Left lung (tissue), 10 donors: ENCODE results near the gene HGS. TPM values are rescaled to one million over a fixed set of nuclear protein-coding genes. Genes with fewer than 3 reads are reported as not detected.
"Not testable (repeated sequence)": the region's sequence is repeated elsewhere in the genome, so short reads cannot be mapped to it uniquely, and the experiment has no call there.

Experiments
- ATAC-seq: fragments of 200-7000 bp; cut with Tn5 transposase; one replicate; pipeline ENCODE4 v1.9.1; 2020; ENCODE audit warnings: moderate library complexity
- DNase-seq, 4 donors: peaks; one replicate each; pipeline ENCODE4 v3.0.0-alpha.2; 2013 to 2020
- H3K27ac ChIP-seq, 2 donors: fragments of 200-600 bp; sonication (generic) in 1 of 2; one replicate each; pipeline versions ENCODE4 v1.5.0 to v1.8.0; 2020 to 2021
- H3K27me3 ChIP-seq, 2 donors: fragments of 200-600 bp; sonication (generic) in 1 of 2; one replicate each; pipeline versions ENCODE4 v1.5.0 to v1.8.0; 2020 to 2021
- H3K36me3 ChIP-seq, 2 donors: fragments of 200-600 bp; sonication (generic) in 1 of 2; one replicate each; pipeline versions ENCODE4 v1.5.0 to v1.8.0; 2020 to 2021
- H3K4me1 ChIP-seq, 2 donors: fragments of 200-600 bp; one replicate each; pipeline ENCODE4 v1.8.0; 2021
- H3K4me3 ChIP-seq, 2 donors: fragments of 200-600 bp; sonication (generic) in 1 of 2; one replicate each; pipeline versions ENCODE4 v1.5.0 to v1.8.0; 2020 to 2021; ENCODE audit warnings: mild to moderate bottlenecking in 1 of 2
- H3K9me3 ChIP-seq, 2 donors: fragments of 200-600 bp; sonication (generic) in 1 of 2; one replicate each; pipeline versions ENCODE4 v1.5.0 to v1.8.0; 2020 to 2021
- intact Hi-C, 2 donors: fragments of 100-400 bp; cut with DNase I; formaldehyde crosslinking; loops; one replicate each; pipeline versions ENCODE4 v1.11.2 to v1.14.2; 2022
- polyA plus RNA-seq, 6 donors: library from polyadenylated mRNA; unstranded; fragments of 120-200 nt; gene quantifications; one replicate each; pipeline ENCODE4 v1.2.1, GENCODE V29; 2013; ENCODE audit not compliant: insufficient read length in 6 of 6
- total RNA-seq, 2 donors: library from RNA; stranded (reverse); fragmentation: NEBNext Ultra II Directional; extraction: Animal tissue kit (Norgen Biotek cat#: 25700); gene quantifications; one replicate each; pipeline ENCODE4 v1.2.1, GENCODE V29; 2021
- TF ChIP-seq, protein P1 (sequence below), 2 donors: fragments of 200-600 bp; sonication (generic) in 1 of 2; IDR thresholded peaks; one replicate each; pipeline versions ENCODE4 v1.5.0 to v1.8.0; 2021; ENCODE audit warnings: antibody characterized with exemption in 2 of 2
- donor health status: DM: no; HTN: yes; CAD: no.
- donor health status: DM: no; HTN: no; CAD: no.

Gene HGS
- total and polyA plus RNA-seq, 8 donors = 72.9 to 123 (median 88.2) TPM

- Histone ChIP-seq H3K36me3 (no peaks in the 10 kb centered on the region), H3K9me3 (no peaks in the 10 kb centered on the region), H3K4me1 (peaks cover 0 to 28% of the 10 kb centered on the region in 2 donors), H3K4me3 (no peak overlapping the region), H3K27me3 (peaks cover 0 to 44% of the 10 kb centered on the region in 2 donors), H3K27ac (no peak overlapping the region)
- intact Hi-C loops = no loop called here
- TF ChIP-seq, protein P1, sequence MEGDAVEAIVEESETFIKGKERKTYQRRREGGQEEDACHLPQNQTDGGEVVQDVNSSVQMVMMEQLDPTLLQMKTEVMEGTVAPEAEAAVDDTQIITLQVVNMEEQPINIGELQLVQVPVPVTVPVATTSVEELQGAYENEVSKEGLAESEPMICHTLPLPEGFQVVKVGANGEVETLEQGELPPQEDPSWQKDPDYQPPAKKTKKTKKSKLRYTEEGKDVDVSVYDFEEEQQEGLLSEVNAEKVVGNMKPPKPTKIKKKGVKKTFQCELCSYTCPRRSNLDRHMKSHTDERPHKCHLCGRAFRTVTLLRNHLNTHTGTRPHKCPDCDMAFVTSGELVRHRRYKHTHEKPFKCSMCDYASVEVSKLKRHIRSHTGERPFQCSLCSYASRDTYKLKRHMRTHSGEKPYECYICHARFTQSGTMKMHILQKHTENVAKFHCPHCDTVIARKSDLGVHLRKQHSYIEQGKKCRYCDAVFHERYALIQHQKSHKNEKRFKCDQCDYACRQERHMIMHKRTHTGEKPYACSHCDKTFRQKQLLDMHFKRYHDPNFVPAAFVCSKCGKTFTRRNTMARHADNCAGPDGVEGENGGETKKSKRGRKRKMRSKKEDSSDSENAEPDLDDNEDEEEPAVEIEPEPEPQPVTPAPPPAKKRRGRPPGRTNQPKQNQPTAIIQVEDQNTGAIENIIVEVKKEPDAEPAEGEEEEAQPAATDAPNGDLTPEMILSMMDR (IDR thresholded peaks at IDR 0.05) = no peak
- no peak for DNase-seq
- ATAC-seq = no peak
These were observed 50.8 kb downstream of the HGS start for GRCh38 chr17:81734405-81735263.

GRCh38 chr17:81735264-81736102 lies 51.7 kb downstream of the HGS start:
- peaks cover 0 to 39% of the 10 kb centered on the region in 2 donors for H3K27me3 ChIP-seq
- DNase-seq = peak in 2 of 4 donors; percentile 75 to 87
- TF ChIP-seq, protein P1 (IDR thresholded peaks at IDR 0.05) = no peak
- no peaks in the 10 kb centered on the region for H3K36me3 ChIP-seq
- H3K4me1 ChIP-seq = peaks cover 0 to 28% of the 10 kb centered on the region in 2 donors
- peak overlapping the region in 1 of 2 donors; percentile 74 for H3K27ac ChIP-seq
- H3K9me3 ChIP-seq = no peaks in the 10 kb centered on the region
- peak overlapping the region in 1 of 2 donors; percentile 18 for H3K4me3 ChIP-seq
- intact Hi-C loops = no loop called here
- ATAC-seq = peak; percentile 58

GRCh38 chr17:81737947-81738800 lies 54.4 kb downstream of the HGS start:
- Histone ChIP-seq H3K36me3 (no peaks in the 10 kb centered on the region), H3K4me1 (peaks cover 0 to 33% of the 10 kb centered on the region in 2 donors), H3K9me3 (no peaks in the 10 kb centered on the region), H3K27ac (no peak overlapping the region), H3K4me3 (no peak overlapping the region), H3K27me3 (peaks cover 0 to 28% of the 10 kb centered on the region in 2 donors)
- intact Hi-C loops = no loop called here
- DNase-seq (no peak), ATAC-seq (no peak)
- TF ChIP-seq, protein P1 (IDR thresholded peaks at IDR 0.05) = no peak

GRCh38 chr17:81738801-81739393 lies 55.1 kb downstream of the HGS start:
- H3K9me3 ChIP-seq = no peaks in the 10 kb centered on the region
- no peak for ATAC-seq
- H3K27me3 ChIP-seq = peaks cover 0 to 23% of the 10 kb centered on the region in 2 donors
- intact Hi-C loops = no loop called here
- H3K4me3 ChIP-seq = no peak overlapping the region
- no peak for DNase-seq
- no peaks in the 10 kb centered on the region for H3K36me3 ChIP-seq
- TF ChIP-seq, protein P1 (IDR thresholded peaks at IDR 0.05) = no peak
- no peak overlapping the region for H3K27ac ChIP-seq
- peaks cover 0 to 28% of the 10 kb centered on the region in 2 donors for H3K4me1 ChIP-seq

- ATAC-seq, H3K4me3 ChIP-seq, H3K27ac ChIP-seq, intact Hi-C loops, H3K36me3 ChIP-seq, DNase-seq, H3K9me3 ChIP-seq: not testable (repeated sequence)
- H3K4me1 ChIP-seq = peaks cover 0 to 22% of the 10 kb centered on the region in 2 donors
- peaks cover 0 to 23% of the 10 kb centered on the region in 2 donors for H3K27me3 ChIP-seq
These were observed 55.8 kb downstream of the HGS start for GRCh38 chr17:81739593-81739992.
